ENCODE data around the gene CEMIP2. TPM values are rescaled to one million over a fixed set of nuclear protein-coding genes. Genes with fewer than 3 reads are reported as not detected.
A peak's percentile ranks its signal among the peaks of the same experiment; 100 is the strongest.

CEMIP2 gene
- total and polyA plus RNA-seq, 2 donors (not counting 1 experiment from before 2014, with no cell fraction given) = 35.1 to 45.6 TPM

DNA sequence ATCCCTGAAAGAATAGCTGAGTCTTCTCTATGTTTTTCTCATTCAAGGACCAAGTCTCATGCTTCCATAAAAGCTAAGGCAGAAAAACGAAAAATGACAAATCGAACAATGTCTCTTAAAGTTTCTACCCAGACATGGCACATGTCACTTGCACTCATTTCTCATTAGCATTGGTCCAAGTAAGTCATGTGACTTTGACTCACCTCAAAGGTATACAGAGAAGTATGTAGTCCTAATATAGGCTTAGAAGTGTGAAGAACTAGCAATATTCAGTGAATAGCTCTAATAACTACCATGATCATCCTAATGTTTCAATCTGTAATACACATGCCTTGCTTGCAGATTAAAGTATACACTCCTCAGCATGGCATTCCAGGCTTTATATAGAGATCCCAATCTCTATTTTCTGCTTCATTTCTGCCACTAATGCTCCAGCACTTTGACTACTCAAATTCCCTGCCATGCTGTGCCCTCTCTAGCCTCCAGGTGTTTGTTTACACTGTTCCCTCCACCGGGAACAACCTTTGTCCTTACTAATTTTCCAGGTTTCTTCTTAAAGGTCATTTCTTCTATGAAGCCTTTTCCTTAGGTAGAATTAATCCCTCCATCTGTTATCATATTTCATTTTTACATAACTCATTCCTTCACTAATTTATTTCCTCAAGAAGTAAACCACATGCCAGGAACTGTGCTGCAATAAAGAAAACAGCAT lies 98.9 kb downstream of the CEMIP2 start:
- no peak overlapping the region for H3K27ac ChIP-seq (ENCODE audit: insufficient read depth, low read length)
- no peak overlapping the region for H3K4me2 ChIP-seq (ENCODE audit: extremely low read depth, insufficient read depth, low read length)
- no peak overlapping the region for H2AFZ ChIP-seq (ENCODE audit: low read length)
- H3K27me3 ChIP-seq (ENCODE audit: control insufficient read depth, insufficient read depth, low read length) = no peaks in the 10 kb centered on the region
- H3K4me1 ChIP-seq (ENCODE audit: control insufficient read depth, extremely low read depth, insufficient read depth, low read length) = no peaks in the 10 kb centered on the region
- no peaks in the 10 kb centered on the region for H3K36me3 ChIP-seq (ENCODE audit: control insufficient read depth, insufficient read depth, low read length)
- TF ChIP-seq EZH2 (IDR thresholded peaks at IDR 0.05; ENCODE audit: low read length, missing control alignments) = no peak
- TF ChIP-seq, protein P1, sequence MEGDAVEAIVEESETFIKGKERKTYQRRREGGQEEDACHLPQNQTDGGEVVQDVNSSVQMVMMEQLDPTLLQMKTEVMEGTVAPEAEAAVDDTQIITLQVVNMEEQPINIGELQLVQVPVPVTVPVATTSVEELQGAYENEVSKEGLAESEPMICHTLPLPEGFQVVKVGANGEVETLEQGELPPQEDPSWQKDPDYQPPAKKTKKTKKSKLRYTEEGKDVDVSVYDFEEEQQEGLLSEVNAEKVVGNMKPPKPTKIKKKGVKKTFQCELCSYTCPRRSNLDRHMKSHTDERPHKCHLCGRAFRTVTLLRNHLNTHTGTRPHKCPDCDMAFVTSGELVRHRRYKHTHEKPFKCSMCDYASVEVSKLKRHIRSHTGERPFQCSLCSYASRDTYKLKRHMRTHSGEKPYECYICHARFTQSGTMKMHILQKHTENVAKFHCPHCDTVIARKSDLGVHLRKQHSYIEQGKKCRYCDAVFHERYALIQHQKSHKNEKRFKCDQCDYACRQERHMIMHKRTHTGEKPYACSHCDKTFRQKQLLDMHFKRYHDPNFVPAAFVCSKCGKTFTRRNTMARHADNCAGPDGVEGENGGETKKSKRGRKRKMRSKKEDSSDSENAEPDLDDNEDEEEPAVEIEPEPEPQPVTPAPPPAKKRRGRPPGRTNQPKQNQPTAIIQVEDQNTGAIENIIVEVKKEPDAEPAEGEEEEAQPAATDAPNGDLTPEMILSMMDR (conservative IDR thresholded peaks at IDR 0.05 in 1 of 2, IDR thresholded peaks at IDR 0.05 in 1 of 2; ENCODE audit: low read depth in 1 of 2, low read length in 2 of 2) = no peak
- no peaks in the 10 kb centered on the region for H3K79me2 ChIP-seq (ENCODE audit: control insufficient read depth, insufficient read depth, low read length)
- no peaks in the 10 kb centered on the region for H3K9me3 ChIP-seq (ENCODE audit: control insufficient read depth, insufficient read depth, low read depth, low read length)
- no peaks in the 10 kb centered on the region for H4K20me1 ChIP-seq (ENCODE audit: control insufficient read depth, extremely low read depth, insufficient read depth, low read length)
- DNase-seq (ENCODE audit: low read depth in 2 of 2) = no peak
- H3K9ac ChIP-seq (ENCODE audit: insufficient read depth, low read length) = no peak overlapping the region
- H3K4me3 ChIP-seq (replicated peaks in 1 of 4; ENCODE audit: control extremely low read depth in 1 of 4, insufficient read depth in 1 of 4, low read depth in 3 of 4, low read length in 4 of 4) = no peak overlapping the region

DNA sequence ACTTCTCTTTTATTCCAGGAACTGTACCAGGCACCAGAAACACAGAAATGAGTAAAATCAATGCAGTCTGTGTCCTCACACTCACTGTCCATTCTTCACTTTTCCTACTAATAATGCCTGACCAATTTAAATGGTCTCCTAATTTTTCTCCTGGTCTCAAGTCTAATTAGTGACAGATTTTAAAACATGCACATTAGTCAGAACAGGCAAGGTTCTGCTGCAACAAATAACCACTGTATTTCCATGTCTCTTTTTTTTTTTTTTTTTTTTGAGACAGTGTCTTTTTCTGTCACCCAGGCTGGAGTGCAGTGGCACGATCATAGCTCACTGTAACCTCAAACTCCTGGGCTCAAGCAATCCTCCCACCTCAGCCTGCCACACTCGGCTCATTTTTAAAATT lies 99.6 kb downstream of the CEMIP2 start:
- H3K4me3 ChIP-seq (replicated peaks in 1 of 4; ENCODE audit: control extremely low read depth in 1 of 4, insufficient read depth in 1 of 4, low read depth in 3 of 4, low read length in 4 of 4) = no peak overlapping the region
- H3K79me2 ChIP-seq (ENCODE audit: control insufficient read depth, insufficient read depth, low read length) = no peaks in the 10 kb centered on the region
- no peaks in the 10 kb centered on the region for H3K9me3 ChIP-seq (ENCODE audit: control insufficient read depth, insufficient read depth, low read depth, low read length)
- H4K20me1 ChIP-seq (ENCODE audit: control insufficient read depth, extremely low read depth, insufficient read depth, low read length) = no peaks in the 10 kb centered on the region
- no peak overlapping the region for H3K9ac ChIP-seq (ENCODE audit: insufficient read depth, low read length)
- no peaks in the 10 kb centered on the region for H3K4me1 ChIP-seq (ENCODE audit: control insufficient read depth, extremely low read depth, insufficient read depth, low read length)
- no peak overlapping the region for H2AFZ ChIP-seq (ENCODE audit: low read length)
- no peak for TF ChIP-seq EZH2 (IDR thresholded peaks at IDR 0.05; ENCODE audit: low read length, missing control alignments)
- TF ChIP-seq, protein P1 (conservative IDR thresholded peaks at IDR 0.05 in 1 of 2, IDR thresholded peaks at IDR 0.05 in 1 of 2; ENCODE audit: low read depth in 1 of 2, low read length in 2 of 2) = no peak
- H3K4me2 ChIP-seq (ENCODE audit: extremely low read depth, insufficient read depth, low read length) = no peak overlapping the region
- H3K27ac ChIP-seq (ENCODE audit: insufficient read depth, low read length) = no peak overlapping the region
- H3K27me3 ChIP-seq (ENCODE audit: control insufficient read depth, insufficient read depth, low read length) = no peaks in the 10 kb centered on the region
- H3K36me3 ChIP-seq (ENCODE audit: control insufficient read depth, insufficient read depth, low read length) = no peaks in the 10 kb centered on the region
- no peak for DNase-seq (ENCODE audit: low read depth in 2 of 2)

DNA sequence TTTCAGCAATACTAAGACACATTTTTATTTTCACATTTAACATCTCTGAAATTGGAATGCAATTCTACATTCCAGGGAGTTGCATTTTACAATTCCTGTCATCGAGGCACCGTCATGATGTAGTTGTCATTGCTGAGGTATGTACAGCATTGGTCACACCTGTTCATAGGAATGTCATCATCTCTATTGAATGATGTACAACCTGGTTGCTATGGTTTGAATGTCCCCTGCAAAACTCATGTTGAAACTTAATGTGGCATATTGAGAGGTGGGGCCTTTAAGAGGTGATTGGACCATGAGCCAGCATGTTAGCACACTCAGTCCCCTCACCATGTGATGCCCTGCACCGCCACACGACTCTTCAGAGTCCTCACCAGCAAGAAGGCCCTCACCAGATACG lies 103.1 kb downstream of the CEMIP2 start:
- Histone ChIP-seq H3K4me2 (ENCODE audit: extremely low read depth, insufficient read depth, low read length) (no peak overlapping the region), H3K27ac (ENCODE audit: insufficient read depth, low read length) (no peak overlapping the region)

More for the DNA sequence above, 103.1 kb downstream of the CEMIP2 start:
- H3K27me3 ChIP-seq (ENCODE audit: control insufficient read depth, insufficient read depth, low read length) = no peaks in the 10 kb centered on the region
- no peaks in the 10 kb centered on the region for H3K79me2 ChIP-seq (ENCODE audit: control insufficient read depth, insufficient read depth, low read length)
- H3K36me3 ChIP-seq (ENCODE audit: control insufficient read depth, insufficient read depth, low read length) = no peaks in the 10 kb centered on the region
- H3K9me3 ChIP-seq (ENCODE audit: control insufficient read depth, insufficient read depth, low read depth, low read length) = no peaks in the 10 kb centered on the region
- no peak overlapping the region for H2AFZ ChIP-seq (ENCODE audit: low read length)
- peak in 1 of 2 donors; percentile 15 for DNase-seq (ENCODE audit: low read depth in 2 of 2)
- no peaks in the 10 kb centered on the region for H3K4me1 ChIP-seq (ENCODE audit: control insufficient read depth, extremely low read depth, insufficient read depth, low read length)
- no peaks in the 10 kb centered on the region for H4K20me1 ChIP-seq (ENCODE audit: control insufficient read depth, extremely low read depth, insufficient read depth, low read length)
- no peak for TF ChIP-seq EZH2 (IDR thresholded peaks at IDR 0.05; ENCODE audit: low read length, missing control alignments)
- TF ChIP-seq, protein P1 (conservative IDR thresholded peaks at IDR 0.05 in 1 of 2, IDR thresholded peaks at IDR 0.05 in 1 of 2; ENCODE audit: low read depth in 1 of 2, low read length in 2 of 2) = no peak
- no peak overlapping the region for H3K4me3 ChIP-seq (replicated peaks in 1 of 4; ENCODE audit: control extremely low read depth in 1 of 4, insufficient read depth in 1 of 4, low read depth in 3 of 4, low read length in 4 of 4)
- H3K9ac ChIP-seq (ENCODE audit: insufficient read depth, low read length) = no peak overlapping the region

Measured in fibroblast of lung (primary cell).